HepG2 (cell line): Measurements from ENCODE around the gene PPP6R2. TPM values are rescaled to one million over a fixed set of nuclear protein-coding genes. Genes with fewer than 3 reads are reported as not detected.

ENCODE experiments used
- ARID4A ChIP-seq: sonication (generic); formaldehyde crosslinking; IDR thresholded peaks from 2 replicates; pipeline ENCODE4 v1.5.0; 2020; ENCODE audit warnings: mild to moderate bottlenecking, missing genetic modification reagents, borderline replicate concordance
- ARNT2 ChIP-seq: sonication (generic); formaldehyde crosslinking; IDR thresholded peaks from 2 replicates; pipeline ENCODE4 v1.8.0; 2022; ENCODE audit warnings: mild to moderate bottlenecking, low read depth, missing genetic modification reagents, moderate library complexity
- ARNTL ChIP-seq: sonication (generic); formaldehyde crosslinking; IDR thresholded peaks from 2 replicates; pipeline ENCODE4 v1.4.0; 2020; ENCODE audit warnings: mild to moderate bottlenecking, missing genetic modification reagents
- E2F1 ChIP-seq: sonication (generic); formaldehyde crosslinking; IDR thresholded peaks from 2 replicates; pipeline ENCODE4 v1.5.0; 2020; ENCODE audit warnings: missing genetic modification reagents
- MBD4 ChIP-seq: IDR thresholded peaks from 2 replicates; pipeline ENCODE4 v1.6.1; 2012; ENCODE audit warnings: low read length, inconsistent platforms, borderline replicate concordance
- PRMT3 ChIP-seq: sonication (generic); formaldehyde crosslinking; IDR thresholded peaks from 2 replicates; pipeline ENCODE4 v1.8.1; 2022; ENCODE audit warnings: low read depth, mild to moderate bottlenecking, moderate library complexity, missing genetic modification reagents, borderline replicate concordance
- SRY ChIP-seq: sonication (generic); formaldehyde crosslinking; IDR thresholded peaks from 2 replicates; pipeline ENCODE4 v1.8.0; 2022; ENCODE audit warnings: mild to moderate bottlenecking, missing genetic modification reagents
- TARDBP ChIP-seq: sonication (generic); formaldehyde crosslinking; IDR thresholded peaks from 2 replicates; pipeline ENCODE4 v1.8.0; 2022; ENCODE audit warnings: mild to moderate bottlenecking, missing genetic modification reagents
- YY1 ChIP-seq: IDR thresholded peaks from 2 replicates; pipeline ENCODE4 v1.6.1; 2011; ENCODE audit warnings: low read length, low read depth, moderate library complexity, mild to moderate bottlenecking; ENCODE audit not compliant: insufficient read depth, insufficient replicate concordance
- ZNF17 ChIP-seq: sonication (generic); formaldehyde crosslinking; IDR thresholded peaks from 2 replicates; pipeline ENCODE4 v1.5.0; 2020; ENCODE audit warnings: mild to moderate bottlenecking, missing genetic modification reagents
- ZNF225 ChIP-seq: sonication (generic); formaldehyde crosslinking; IDR thresholded peaks from 2 replicates; pipeline ENCODE4 v1.4.0; 2020; ENCODE audit warnings: mild to moderate bottlenecking, missing genetic modification reagents
- ZNF274 ChIP-seq: sonication (generic); formaldehyde crosslinking; IDR thresholded peaks from 2 replicates; pipeline ENCODE4 v1.5.1; 2020; ENCODE audit warnings: mild to moderate bottlenecking, missing genetic modification reagents
- ZNF30 ChIP-seq: sonication (generic); formaldehyde crosslinking; IDR thresholded peaks from 2 replicates; pipeline ENCODE4 v1.5.0; 2020; ENCODE audit warnings: mild to moderate bottlenecking, missing genetic modification reagents
- ZNF549 ChIP-seq: sonication (generic); formaldehyde crosslinking; IDR thresholded peaks from 2 replicates; pipeline ENCODE4 v1.5.0; 2020; ENCODE audit warnings: missing genetic modification reagents
- ZNF616 ChIP-seq: sonication (generic); formaldehyde crosslinking; IDR thresholded peaks from 2 replicates; pipeline ENCODE4 v1.5.0; 2020; ENCODE audit warnings: low read depth, mild to moderate bottlenecking, missing genetic modification reagents
- ZNF639 ChIP-seq: conservative IDR thresholded peaks from 2 replicates; pipeline ENCODE4 v1.6.1; 2018; ENCODE audit warnings: missing genetic modification reagents
- ZNF710 ChIP-seq: sonication (generic); formaldehyde crosslinking; IDR thresholded peaks from 2 replicates; pipeline ENCODE4 v1.5.0; 2020; ENCODE audit warnings: mild to moderate bottlenecking, missing genetic modification reagents, borderline replicate concordance
- ZNF782 ChIP-seq: sonication (generic); formaldehyde crosslinking; IDR thresholded peaks from 2 replicates; pipeline ENCODE4 v1.4.0; 2020; ENCODE audit warnings: missing genetic modification reagents, mild to moderate bottlenecking, borderline replicate concordance
- polyA plus RNA-seq, 8 experiments: library from polyadenylated mRNA; depleted of rRNA in 3 of 8; stranded (reverse) in 7 of 8; unstranded in 1 of 8; fragments of >200 nt; fragmentation: Illumina TruSeq in 4 of 8; extraction: Trizol in 4 of 8; gene quantifications; 2 replicates each; pipeline versions ENCODE4 v1.2.1 to v1.2.3, GENCODE V29; 2011 to 2016; ENCODE audit warnings: low read depth in 4 of 8, missing spikeins in 1 of 8, mixed read lengths in 1 of 8; ENCODE audit not compliant: insufficient read depth in 1 of 8
- total RNA-seq, 5 experiments: library from RNA; depleted of rRNA; stranded (reverse); fragments of >200 nt; fragmentation: Illumina TruSeq; extraction: Trizol; gene quantifications; 2 replicates each; pipeline ENCODE4 v1.2.3, GENCODE V29; 2016; ENCODE audit warnings: low read depth in 1 of 5
- TF ChIP-seq, protein P1 (sequence below): sonication (generic); formaldehyde crosslinking; IDR thresholded peaks from 2 replicates; pipeline ENCODE4 v1.8.0; 2022; ENCODE audit warnings: mild to moderate bottlenecking, missing genetic modification reagents, moderate library complexity

Gene PPP6R2
- total and polyA plus RNA-seq, 2 of the 13 experiments (the other 11 are each of a cell fraction or from before 2014, with no cell fraction given) = 55.0 to 102 TPM

GRCh38 chr22:50296658-50297490 is 46.3 kb upstream of the PPP6R2 start (continued):
- TF ChIP-seq E2F1 (CRISPR knock-in tag) (no peak), SRY (CRISPR knock-in tag) (no peak), ZNF225 (CRISPR knock-in tag) (no peak), ZNF639 (no peak), ARNTL (0 out of 2 replicates have a peak, but pooled peaks have one; percentile 23), ZNF549 (CRISPR knock-in tag) (no peak), PRMT3 (CRISPR knock-in tag) (no peak), ZNF616 (CRISPR knock-in tag) (no peak), ZNF782 (no peak), ZNF274 (CRISPR knock-in tag) (no peak), ZNF710 (CRISPR knock-in tag) (0 out of 2 replicates have a peak, but pooled peaks have one; percentile 11), TARDBP (CRISPR knock-in tag) (0 out of 2 replicates have a peak, but pooled peaks have one; percentile 17), MBD4 (no peak), ARNT2 (CRISPR knock-in tag) (no peak), YY1 (no peak), ZNF30 (CRISPR knock-in tag) (no peak), ZNF17 (CRISPR knock-in tag) (no peak), ARID4A (0 out of 2 replicates have a peak, but pooled peaks have one; percentile 18)
- TF ChIP-seq, protein P1, sequence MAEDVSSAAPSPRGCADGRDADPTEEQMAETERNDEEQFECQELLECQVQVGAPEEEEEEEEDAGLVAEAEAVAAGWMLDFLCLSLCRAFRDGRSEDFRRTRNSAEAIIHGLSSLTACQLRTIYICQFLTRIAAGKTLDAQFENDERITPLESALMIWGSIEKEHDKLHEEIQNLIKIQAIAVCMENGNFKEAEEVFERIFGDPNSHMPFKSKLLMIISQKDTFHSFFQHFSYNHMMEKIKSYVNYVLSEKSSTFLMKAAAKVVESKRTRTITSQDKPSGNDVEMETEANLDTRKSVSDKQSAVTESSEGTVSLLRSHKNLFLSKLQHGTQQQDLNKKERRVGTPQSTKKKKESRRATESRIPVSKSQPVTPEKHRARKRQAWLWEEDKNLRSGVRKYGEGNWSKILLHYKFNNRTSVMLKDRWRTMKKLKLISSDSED (CRISPR knock-in tag) = no peak
